Endothelial cell of umbilical vein (primary cell): ENCODE results near the gene REPIN1.

Experiments
- EZH2 ChIP-seq: IDR thresholded peaks from 2 replicates; pipeline ENCODE4 v1.6.1; 2012; ENCODE audit warnings: borderline replicate concordance, low read depth, mild to moderate bottlenecking, moderate library complexity, low read length, inconsistent platforms; ENCODE audit not compliant: severe bottlenecking
- POLR2A ChIP-seq: IDR thresholded peaks from 2 replicates; pipeline ENCODE4 v1.6.1; 2012; ENCODE audit warnings: low read depth, mild to moderate bottlenecking, control low read depth, low read length
- TF ChIP-seq, protein P1 (sequence below), 2 donors: IDR thresholded peaks; 1 replicate in 1 of 2; 2 replicates in 1 of 2; pipeline ENCODE4 v1.5.1; 2011; ENCODE audit warnings: low read length in 2 of 2, mild to moderate bottlenecking in 2 of 2, moderate library complexity in 2 of 2, control low read depth in 1 of 2, inconsistent platforms in 1 of 2, low read depth in 1 of 2; ENCODE audit not compliant: insufficient read depth in 1 of 2; ENCODE audit errors: extremely low read depth in 1 of 2

DNA sequence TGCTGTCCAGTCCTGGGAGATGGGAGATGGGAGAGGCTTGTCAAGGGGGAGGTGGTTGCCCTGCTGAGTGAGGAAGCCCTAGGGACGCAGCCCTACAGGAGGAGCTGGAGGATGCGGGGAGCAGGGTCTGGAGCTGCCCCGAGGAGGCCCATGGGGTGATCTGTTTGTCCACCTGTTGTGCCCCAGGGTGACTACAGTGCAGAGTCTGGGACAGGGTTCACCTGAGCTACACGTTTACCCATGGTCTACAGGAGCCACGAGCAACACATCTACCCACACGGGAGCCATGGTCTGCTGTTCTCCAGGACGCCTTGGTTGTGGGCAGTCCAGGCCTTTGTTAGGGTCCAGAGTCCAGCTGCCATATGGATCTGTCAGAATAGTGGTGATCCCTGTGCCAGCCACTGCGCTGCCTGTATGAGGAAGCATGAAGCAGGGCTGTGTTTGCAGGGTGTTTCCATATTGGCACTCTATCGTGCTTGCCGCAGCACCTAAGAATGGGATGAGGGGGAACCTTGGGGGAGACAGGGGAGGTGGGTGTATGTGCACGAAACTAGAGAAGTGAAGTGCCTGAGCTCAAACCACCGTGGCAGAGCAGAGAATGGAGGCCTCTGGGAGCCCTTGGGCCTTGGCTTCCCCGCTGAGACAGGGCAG is 34.2 kb downstream of the REPIN1 start:
- TF ChIP-seq, protein P1, sequence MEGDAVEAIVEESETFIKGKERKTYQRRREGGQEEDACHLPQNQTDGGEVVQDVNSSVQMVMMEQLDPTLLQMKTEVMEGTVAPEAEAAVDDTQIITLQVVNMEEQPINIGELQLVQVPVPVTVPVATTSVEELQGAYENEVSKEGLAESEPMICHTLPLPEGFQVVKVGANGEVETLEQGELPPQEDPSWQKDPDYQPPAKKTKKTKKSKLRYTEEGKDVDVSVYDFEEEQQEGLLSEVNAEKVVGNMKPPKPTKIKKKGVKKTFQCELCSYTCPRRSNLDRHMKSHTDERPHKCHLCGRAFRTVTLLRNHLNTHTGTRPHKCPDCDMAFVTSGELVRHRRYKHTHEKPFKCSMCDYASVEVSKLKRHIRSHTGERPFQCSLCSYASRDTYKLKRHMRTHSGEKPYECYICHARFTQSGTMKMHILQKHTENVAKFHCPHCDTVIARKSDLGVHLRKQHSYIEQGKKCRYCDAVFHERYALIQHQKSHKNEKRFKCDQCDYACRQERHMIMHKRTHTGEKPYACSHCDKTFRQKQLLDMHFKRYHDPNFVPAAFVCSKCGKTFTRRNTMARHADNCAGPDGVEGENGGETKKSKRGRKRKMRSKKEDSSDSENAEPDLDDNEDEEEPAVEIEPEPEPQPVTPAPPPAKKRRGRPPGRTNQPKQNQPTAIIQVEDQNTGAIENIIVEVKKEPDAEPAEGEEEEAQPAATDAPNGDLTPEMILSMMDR (IDR thresholded peaks at IDR 0.05; ENCODE audit: extremely low read depth in 1 of 2, insufficient read depth in 1 of 2, low read depth in 1 of 2, low read length in 2 of 2): no peak
- TF ChIP-seq EZH2 (no peak), POLR2A (no peak)
